GDM1 (cell line): ENCODE results near the gene FN3K.
A peak's percentile ranks its signal among the peaks of the same experiment; 100 is the strongest.

ENCODE experiments used
- DNase-seq: peaks from one replicate; lab custom pipeline; 2025; lab: John Stamatoyannopoulos, UW

FN3K gene

DNA sequence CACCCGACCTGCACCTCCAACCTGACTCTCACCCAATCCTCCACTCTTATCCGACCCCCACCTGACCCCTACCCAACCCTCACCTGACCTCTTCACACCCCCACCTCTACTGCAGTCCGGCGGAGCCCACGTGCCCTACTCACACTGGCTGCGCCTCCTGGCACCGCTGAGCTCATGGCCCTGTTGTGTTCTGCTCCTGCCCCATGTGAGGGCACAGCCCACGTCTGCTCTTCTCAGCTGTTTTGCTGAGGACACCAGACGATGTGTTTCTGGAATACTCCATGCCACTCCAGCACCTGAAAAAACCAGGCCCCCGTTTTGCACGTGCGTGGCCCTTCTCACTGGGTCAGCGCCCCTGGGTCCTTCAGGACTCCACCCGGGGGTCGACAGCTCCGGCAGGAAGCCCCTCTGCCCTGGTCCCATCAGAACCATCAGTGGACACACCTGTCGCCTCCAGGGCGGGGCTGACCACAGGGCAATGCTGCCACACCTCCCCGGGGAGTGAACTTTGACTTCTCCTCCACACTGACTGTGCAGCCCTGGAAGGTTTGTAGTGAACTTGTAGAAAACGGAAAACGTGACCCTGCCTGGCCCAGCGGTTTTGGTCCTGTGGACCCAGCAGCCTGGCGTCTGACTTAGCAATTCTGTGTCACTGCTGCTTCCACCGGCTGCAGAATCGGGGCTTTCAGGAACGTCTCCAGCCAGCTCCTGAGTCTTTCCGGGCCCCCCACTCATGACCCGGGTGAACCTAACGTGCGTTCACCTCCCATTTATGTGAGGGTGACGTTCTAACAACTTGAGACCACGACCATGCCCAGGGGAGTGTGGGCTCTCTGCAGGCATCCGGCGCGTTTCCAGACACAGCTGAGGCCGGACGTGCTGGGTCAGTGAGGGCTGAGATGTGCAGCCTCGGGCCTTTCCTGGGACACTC lies 31.2 kb upstream of the FN3K start:
- DNase-seq = no peak

DNA sequence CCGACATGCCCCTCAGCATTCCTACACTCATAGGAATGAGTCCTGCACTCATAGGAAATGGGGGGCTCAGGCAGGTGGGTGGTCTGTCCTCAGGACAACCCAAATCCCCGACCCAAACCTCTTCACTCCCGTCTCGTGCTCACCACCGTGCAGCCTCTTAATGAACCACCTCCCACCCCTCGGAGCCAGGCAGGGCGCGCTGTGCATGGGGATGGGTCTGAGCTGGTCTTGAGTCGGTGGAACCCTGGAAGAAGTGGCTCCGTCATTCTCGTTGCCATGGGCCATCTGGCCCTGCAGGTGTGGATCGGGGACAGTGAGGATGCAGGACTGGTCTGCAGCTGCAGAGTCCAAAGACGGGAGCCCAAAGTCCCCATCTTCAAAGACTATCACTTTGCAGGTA lies 30.5 kb upstream of the FN3K start:
- no peak for DNase-seq

DNA sequence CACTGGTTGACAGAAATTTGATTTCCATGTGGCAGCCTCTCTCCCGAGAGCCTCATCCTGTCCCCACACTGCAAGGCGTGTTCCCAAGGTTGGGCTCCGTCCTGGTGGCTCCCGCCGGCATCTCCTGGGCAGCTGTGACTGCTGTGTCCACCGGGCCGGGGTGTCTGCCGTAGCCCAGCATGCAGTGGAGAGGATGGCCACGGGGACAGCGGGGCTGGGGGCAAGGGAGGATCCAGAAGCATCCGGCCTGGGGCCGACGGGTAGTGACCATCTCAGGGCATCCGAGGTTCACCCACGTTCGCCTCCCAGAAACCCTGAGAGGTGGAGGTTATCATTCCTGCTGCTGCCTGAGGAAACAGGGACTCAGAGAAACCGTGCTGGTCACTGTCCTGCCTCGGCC lies 29.7 kb upstream of the FN3K start:
- no peak for DNase-seq

DNA sequence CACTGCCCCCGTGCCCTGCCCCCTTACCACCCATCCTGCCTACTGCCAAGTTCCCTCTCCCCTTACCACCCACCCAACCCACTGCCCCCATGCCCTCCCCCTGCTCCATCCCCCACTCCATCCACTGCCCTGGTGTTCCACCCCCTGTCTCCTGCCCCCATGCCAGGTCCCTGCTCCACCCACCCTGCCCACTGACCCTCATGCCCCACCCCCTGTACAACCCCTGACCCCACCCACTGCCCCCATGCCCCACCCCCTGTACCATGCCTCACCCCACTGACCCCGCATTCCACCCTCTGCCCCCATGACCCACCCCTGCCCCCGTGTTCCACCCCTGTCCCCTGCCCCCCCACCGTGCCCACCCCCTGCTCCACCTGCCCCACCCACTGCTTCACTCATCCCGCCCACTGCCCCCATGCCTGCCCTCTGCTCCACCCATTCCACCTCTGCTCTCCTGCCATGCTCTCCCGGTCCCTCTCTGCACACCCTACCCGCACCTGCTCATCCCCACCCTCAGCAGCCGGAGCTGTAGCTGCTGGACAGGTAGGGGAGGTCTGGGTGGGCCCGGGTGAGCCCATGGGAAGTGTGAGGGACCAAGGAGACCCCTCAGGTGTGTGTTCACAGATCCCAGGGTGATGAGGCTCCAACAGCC lies 26.3 kb upstream of the FN3K start:
- no peak for DNase-seq

DNA sequence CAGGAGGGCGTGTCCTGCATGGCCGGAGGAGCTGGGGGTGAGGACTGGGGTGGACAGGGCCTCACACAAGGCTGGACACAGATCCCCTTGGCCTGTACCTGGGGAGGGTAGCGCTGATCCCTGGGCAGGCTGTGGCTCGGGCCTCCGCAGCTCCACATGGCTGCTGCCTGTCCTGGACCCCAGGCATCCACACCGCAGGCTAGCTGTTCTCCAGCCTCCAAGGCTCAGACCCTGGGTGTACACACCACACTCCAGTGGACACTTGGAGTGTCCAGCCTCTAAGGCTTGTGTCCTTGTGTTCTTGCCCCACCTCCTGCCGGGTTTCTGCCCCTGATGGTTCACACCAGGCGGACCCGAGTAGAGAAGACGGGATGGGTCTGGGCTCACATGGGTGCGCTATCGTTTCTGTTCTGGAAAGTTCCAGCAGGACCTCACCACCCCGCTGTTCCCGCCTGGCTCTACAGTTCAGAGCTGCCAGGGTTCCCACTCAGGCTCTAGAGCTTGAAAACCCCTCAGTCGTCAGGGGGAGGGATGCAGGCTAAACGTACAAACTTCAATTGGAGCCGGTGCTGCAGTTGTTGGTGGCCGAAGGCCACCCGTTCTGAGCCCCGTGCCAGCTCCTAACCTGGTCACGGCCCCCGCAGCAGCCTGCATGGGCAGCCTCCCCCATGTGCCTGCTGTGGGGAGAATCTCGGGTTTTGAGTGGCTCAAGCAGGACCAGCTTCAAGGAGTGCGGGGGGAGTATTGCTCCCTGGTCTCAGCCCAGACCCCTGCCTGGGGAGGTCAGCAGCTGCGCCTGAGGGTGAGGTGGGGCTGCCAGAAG lies 25.5 kb upstream of the FN3K start:
- no peak for DNase-seq

DNA sequence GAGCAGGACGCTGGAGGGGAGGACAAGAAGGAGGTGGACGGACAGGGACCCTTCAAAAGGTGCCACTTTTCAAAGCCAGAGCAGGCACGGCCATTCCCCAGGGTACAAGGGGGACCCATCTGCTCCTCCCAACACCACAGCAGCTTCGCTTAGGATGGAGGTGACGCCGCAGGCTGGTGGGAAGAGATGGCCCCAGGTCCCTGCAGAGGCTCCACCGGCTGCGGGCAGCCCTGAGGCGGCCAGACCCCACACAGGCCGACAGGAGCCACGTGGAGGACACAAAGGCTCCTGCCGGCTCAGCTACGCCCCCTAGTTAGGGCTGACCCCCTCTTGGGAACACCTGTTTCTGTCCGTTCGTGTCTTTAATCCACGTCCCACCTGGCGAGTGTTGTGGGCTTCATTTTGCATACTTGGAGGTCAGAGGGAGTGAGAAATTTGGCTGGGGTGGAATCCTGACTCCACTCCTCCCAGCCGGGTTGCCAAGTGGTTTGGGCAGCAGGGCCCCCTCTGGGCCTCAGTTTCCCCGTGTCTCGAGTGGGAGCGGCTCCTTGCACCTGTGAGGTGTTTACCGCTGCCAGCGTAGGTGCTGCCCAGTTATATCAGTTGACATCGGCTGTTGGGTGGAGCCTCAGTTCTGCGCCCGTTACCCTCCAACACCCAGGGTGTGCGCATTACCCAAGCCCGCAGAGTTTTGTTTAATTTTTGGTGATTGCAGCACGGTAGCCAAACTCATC lies 24.7 kb upstream of the FN3K start:
- no peak for DNase-seq

DNA sequence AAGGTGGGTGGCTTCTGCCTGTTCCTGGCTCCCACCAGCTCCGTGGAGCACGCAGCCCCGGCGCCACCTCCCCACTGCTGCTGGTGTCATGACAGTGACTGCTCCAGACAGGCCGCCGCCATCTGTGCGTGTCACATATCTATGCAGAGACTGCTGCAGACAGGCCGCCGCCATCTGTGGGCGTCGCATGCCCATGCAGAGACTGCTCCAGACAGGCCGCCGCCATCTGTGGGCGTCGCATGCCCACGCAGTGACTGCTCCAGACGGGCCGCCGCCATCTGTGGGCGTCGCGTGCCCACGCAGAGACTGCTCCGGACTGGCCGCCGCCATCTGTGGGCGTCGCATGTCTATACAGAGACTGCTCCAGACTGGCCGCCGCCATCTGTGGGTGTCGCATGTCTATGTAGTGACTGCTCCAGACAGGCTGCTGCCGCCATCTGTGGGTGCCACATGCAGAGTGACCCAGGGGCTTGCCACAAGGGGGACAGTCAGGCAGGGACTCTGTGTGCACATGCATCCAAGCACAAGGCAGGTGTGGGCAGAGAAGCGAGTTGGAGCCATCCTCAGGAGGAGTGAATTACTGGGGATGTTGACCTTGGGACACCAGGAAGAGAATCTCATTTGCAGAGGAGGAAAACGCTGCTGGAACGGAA lies 22.2 kb upstream of the FN3K start:
- no peak for DNase-seq

DNA sequence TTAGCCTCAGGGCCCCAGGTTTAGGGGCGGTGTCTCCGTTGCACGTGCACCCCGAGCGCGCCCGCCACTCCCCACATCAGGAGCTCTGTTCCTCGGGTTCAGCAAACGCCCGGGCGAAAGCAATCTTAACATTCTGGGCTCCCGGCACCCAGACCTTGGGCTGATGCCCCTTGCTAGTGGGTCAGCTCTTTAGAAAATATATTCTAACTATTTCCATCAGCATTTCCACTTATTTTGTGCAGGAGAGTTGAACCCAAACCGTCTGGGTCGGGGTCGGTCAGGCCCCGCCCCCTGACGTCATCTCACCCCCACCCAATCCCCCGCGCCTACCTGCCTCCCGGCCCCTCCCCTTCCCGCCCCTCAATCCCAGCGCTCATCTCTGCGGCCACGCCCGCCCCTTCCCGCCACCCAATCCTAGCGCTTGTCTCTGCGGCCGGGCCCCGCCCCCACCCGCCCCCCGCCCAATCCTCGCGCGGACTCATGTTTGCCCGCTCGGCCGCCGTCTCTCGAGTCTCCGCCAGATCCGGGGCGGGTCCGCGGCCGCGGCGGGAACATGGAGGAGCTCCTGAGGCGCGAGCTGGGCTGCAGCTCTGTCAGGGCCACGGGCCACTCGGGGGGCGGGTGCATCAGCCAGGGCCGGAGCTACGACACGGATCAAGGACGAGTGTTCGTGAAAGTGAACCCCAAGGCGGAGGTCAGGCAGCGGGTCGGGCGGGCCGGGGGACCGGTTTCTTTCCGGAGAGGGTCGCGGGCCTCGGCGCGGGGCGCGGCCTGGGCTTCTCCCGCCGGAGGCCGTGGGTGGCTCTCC lies 19.0 kb upstream of the FN3K start, which contains the start of gene FN3KRP:
FN3KRP (plus strand) TSS at position 504 of the 808 bp plus-strand sequence; CDS start at position 554, 50 bp downstream.
- DNase-seq = peak; percentile 92

DNA sequence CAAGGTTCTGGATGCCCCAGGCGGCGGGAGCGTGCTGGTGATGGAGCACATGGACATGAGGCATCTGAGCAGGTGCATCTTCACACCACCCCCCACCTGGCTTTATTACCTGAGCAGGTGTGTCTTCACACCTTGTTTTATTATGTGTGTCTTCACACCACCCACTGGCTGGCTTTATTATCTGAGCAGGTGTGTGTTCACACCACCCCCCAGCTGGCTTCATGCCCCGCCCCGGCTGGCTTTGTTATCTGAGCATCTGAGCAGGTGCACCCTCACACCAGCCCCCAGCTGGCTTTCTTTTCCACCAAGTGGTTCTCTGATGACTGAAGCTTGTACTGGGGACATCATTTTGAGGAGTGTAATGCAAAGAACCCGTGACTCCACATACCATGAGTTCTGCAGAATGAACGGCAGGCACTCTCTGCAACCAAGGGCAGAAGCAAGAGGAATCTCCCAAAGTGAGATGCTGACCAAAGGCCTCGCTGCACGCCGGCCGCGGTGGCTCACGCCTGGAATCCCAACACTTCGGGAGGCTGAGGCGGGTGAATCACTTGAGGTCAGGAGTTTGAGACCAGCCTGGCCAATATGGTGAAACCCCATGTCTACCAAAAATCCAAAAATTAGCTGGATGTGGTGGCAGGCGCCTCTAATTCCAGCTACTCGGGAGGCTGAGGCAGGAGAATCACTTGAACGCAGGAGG lies 16.3 kb upstream of the FN3K start:
- no peak for DNase-seq

DNA sequence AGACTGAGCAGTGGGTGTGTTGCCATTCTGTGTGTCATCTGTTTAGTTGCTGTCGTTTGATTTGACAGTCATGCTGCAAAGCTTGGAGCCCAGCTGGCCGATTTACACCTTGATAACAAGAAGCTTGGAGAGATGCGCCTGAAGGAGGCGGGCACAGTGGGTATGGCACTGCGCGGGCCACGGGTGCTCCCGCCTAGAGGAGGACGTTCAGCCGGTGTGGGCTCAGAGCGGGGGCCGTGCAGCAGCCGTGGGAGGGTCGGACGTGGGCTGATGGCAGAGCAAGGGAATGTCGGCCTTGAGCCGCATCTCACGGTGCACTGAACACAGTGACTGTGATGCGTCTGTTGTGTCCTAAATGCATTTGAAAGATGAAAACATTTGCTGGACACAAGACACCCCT lies 15.2 kb upstream of the FN3K start:
- no peak for DNase-seq

DNA sequence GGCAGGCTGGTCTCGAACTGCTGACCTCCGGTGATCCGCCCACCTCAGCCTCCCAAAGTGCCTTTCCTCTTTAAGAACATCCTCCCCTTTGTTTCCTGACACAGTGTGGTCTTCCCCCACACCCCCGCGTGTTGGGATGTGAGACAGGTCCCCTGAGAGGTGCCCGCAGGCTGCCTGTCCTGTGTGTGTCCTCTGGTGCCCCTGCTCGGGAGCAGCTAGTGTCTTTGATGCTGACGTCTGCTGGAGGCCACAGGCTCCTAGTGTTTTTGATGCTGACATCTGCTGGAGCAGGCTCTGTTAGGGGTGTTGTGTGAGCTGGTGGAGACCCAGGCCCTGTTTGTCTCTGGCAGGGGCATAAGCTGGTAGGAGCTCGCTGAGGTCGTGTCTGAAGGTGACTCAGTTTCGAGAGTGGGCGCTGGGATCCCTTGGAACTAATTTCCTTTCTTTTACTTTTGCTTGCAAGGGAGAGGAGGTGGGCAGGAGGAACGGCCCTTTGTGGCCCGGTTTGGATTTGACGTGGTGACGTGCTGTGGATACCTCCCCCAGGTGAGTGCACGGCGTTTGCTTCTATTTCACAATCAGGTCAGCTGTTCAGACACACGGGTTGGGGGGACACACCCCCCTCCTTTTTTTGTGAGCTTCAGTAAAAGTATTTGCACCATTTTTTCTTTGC lies 12.9 kb upstream of the FN3K start:
- no peak for DNase-seq

DNA sequence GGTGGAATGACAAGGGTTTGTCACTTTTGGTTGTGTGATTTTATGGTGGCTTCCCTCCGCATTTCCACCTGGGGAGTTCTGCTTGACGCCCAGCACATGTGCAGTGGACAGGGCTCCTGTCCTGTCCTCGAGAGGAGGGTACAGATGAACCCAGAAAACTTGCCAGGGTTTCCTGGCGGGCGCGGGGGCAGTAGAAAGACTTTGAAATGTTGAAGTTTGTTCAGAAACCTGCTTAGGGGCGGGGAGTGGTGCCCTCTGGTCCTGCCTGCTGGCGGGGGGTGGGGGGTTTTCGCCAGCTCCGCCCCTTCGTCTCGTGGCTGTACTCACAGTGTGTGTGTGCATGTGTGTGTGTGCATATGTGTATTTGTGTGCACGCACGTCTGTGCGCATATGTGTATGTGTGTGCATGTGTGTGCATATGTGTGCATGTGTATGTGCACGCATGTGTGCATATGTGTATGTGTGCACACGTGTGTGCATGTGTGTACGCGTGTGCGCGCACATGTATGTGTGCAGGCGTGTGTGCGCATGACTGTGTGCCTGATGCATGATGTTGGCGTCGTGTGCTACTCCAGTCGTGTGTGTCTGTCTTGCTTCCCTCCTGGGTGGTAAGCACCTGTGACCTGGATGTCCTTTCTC lies 12.1 kb upstream of the FN3K start:
- no peak for DNase-seq

DNA sequence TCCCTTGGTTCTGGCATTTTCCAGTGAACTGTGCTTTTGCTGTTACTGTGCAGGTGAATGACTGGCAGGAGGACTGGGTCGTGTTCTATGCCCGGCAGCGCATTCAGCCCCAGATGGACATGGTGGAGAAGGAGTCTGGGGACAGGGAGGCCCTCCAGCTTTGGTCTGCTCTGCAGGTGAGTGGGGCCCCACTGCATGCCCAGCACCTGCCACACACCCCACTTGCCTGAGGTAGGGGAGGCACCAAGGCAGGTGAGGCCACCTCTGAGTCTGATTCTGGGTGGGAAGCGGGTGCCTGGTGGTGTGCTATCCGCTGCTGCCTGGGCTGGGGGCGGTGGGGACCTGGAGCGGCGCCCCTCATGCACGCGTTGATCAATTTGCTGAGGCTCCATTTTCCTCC lies 9.0 kb upstream of the FN3K start:
- DNase-seq = no peak

DNA sequence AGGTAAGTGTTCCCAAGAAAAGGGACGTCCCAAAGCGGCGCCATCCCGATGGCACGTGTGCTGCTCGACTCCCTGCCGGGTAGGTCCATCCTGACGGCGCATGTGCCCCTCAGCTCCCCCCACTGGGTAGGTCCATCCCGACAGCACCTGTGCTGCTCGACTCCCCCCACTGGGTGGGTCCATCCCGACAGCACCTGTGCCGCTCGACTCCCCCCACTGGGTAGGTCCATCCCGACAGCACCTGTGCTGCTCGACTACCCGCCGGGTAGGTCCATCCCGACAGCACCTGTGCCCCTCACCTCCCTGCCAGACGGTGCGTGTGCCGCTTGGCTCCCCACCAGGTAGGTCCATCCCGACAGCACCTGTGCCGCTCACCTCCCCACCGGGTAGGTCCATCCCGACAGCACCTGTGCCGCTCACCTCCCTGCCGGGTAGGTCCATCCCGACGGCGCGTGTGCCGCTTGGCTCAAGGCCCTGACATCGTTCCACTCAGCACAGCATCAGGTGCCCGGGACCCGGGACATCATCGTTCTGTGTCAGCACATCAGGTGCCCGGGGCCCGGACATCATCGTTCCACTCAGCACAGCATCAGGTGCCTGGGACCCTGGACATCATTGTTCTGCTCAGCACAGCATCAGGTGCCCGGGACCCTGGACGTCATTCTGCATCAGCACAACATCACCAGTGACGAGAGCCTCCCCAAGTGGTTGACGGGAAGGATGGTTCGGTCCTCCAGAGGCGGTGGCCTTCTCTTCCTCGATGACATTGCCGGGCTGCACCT lies 5.7 kb upstream of the FN3K start:
- DNase-seq = no peak

DNA sequence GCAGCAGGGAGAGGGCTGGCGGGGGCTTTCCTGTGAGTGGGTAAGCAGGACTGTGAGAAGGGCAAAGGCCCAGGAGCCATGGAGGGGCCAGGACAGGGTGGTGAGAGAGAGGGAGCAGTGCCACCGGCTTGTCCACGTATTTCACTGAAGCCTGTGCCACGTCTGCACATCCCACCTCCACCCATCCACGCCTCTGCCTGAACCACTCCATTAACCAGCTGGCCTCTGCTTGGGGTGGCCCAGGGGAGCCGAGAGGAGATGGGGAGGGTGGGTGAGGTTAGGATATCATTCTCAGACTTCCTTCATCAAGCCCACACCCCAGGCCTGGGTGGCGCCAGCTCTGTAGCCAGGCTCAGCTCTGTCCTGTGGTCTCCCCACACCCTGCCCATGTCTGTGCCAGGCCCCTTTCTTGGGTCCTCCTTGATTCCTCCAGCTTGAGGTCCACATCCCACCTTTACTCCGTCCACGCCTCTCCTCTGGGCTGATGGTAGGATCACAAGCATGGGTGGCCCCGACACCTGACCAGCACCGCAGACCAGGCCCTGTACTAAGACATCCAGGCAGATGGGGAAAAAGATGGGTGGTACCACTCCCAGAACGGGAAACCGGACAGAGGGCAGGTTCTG lies 3.2 kb upstream of the FN3K start:
- DNase-seq = no peak

DNA sequence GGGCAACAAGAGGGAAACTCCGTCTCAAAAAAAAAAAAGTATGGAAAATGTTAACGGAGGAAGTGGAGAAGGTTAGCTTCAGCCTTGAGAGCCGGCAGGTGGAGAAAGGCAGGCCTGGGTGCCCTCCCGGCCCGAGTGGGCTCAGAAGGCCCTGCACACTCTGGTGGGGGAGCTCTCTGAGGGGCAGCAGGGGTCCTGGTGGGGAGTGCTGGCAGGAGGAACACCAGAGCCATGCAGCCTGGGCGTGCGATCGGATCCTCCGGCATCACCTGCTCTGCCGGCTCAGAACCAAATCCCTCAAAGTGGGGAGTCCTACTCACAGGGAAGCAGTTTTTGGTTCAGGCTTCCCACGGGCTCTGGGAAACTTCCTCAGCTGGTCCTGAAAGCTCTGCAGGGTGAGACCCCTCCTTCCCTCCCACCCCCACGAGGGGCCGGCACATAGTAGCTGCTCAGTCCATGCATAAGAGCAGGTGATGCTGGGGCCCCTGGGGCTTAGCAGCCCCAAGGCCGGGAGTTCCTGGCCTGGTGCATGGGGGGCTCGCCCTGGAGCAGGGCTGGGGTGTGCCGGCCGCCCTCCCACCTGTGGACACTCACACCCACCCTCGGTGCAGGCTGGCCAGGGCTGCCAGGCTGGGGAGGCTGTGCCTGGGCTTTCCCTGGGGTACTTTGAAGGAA lies 1.2 kb downstream of the FN3K start:
- no peak for DNase-seq
